ENCODE results near the gene ZNF69.
"Not testable (repeated sequence)": the region's sequence is repeated elsewhere in the genome, so short reads cannot be mapped to it uniquely, and the experiment has no call there.

ZNF69 gene

DNA sequence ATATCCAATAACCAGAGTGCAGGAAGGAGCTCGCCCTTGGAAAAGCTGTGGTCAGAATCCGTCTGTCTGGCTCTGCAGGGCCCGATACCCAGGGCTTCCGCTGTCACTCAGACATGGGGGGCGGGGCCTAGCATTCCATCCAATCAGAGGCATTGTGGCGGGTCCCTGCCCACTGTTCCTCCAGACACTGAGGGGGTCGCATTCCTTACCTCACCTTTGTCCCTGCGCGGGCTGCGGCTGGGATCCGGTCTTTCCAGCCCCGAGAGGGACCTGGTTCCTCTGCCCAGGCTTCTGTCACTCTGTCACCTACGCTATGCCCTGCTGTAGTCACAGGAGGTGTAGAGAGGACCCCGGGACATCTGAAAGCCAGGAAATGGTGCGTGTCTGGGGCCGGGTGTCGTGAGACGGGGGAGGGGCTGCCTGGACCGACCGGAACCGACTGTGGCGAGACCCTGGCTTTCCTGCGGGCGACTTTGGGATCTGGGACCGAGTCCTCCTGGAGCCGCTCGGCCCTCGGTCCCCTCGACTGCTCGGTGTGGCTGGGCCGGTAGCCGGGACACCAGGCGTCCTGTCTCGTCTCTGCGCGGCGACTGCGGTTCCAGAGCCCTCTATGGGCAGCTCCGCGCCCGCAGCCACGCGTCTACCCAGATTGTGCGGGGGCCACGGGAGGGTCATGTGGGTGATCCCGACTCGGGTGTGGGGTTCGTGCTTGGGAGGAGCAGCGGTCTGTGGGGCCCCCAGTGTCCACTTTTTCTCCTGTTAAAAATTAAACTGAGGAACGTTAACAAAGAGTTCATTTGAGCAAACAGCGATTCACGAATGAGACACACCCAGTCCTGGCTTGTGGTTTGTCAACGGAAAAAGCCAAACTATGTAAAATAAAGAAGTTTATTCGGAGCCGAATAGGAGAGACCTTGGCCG lies at the start of gene ZNF69:
Gene ZNF69, plus strand, starts transcription at position 172 of the 921 bp plus-strand sequence. Its CDS starts 142 bp downstream, at position 314.
- peak within 1 kb of the TSS; percentile 94 for H3K4me3 Mint-ChIP-seq
- peak; percentile 77 for ATAC-seq (ENCODE audit: low read depth)
- H3K27ac Mint-ChIP-seq, result peak within 1 kb of the TSS; percentile 66

DNA sequence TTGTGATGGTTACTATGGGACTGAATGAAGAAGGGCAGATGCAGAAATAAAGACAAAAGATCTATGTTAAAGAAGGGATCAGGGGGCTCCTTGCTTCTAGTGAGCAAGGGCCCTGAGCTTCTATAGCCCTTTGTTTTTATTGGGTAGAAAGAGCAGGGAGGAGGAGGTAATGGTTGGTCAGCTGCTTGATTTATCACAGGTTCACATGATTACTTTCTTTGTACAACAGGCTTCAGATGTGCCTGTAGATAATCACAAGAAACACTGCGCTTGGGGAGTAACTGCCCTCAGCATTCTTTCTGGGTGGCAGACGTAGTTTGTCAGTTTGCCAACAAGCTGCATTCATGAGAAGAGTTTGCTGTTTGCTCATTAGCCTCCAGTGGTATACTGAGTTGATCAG lies 43.9 kb upstream of the ZNF69 start:
- DNase-seq (ENCODE audit: low spot score in 2 of 2) (no peak), ATAC-seq (ENCODE audit: low read depth) (no peak)
- Mint-ChIP-seq H3K4me1 (peaks cover 3% of the 10 kb centered on the region), H3K36me3 (no peaks in the 10 kb centered on the region), H3K4me3 (no peak overlapping the region), H3K27ac (no peak overlapping the region), H3K9me3 (no peaks in the 10 kb centered on the region), H3K27me3 (no peaks in the 10 kb centered on the region)

More for the DNA sequence above, at the start of gene ZNF69:
- peaks cover 3% of the 10 kb centered on the region for H3K9me3 Mint-ChIP-seq
- H3K27me3 Mint-ChIP-seq, result no peaks in the 10 kb centered on the region
- peak; percentile 28 to 48 for DNase-seq (ENCODE audit: low spot score in 2 of 2)
- H3K36me3 Mint-ChIP-seq, result no peaks in the 10 kb centered on the region
- peaks cover 11% of the 10 kb centered on the region for H3K4me1 Mint-ChIP-seq

DNA sequence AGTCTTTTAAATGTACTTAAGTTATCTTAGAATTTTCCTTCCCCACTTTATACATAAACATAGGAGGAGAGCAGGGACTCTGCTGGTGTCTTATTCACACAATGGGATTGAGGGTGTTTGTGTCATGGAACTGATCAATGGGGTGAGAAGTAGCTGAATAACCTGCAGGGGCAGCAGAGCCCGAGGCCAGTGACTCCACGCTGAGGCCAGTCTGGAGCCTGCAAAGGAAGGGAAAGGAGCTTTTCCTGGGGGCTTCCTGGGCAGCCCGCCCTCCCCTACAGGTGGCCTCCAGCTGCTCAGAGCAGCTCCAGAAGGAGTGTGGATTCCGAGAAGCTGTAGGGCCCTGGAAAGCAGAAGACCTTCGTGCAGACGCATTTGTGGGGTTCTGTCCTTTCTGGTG lies 40.0 kb upstream of the ZNF69 start:
- H3K36me3 Mint-ChIP-seq; H3K27me3 Mint-ChIP-seq; H3K4me3 Mint-ChIP-seq; H3K9me3 Mint-ChIP-seq; DNase-seq (ENCODE audit: low spot score in 2 of 2); ATAC-seq (ENCODE audit: low read depth): not testable (repeated sequence)
- Mint-ChIP-seq H3K4me1 (peaks cover 17% of the 10 kb centered on the region), H3K27ac (peak overlapping the region; percentile 90)

- DNase-seq (ENCODE audit: low spot score in 2 of 2) (no peak), ATAC-seq (ENCODE audit: low read depth) (no peak)
- Mint-ChIP-seq H3K4me1 (peaks cover 17% of the 10 kb centered on the region), H3K27me3 (no peaks in the 10 kb centered on the region), H3K4me3 (peak overlapping the region; percentile 99), H3K9me3 (no peaks in the 10 kb centered on the region), H3K27ac (peak overlapping the region; percentile 90), H3K36me3 (peaks cover 11% of the 10 kb centered on the region)
These were observed 39.4 kb upstream of the ZNF69 start for GRCh38 chr19:11848200-11848593.

- ATAC-seq (ENCODE audit: low read depth) (peak; percentile 97), DNase-seq (ENCODE audit: low spot score in 2 of 2) (peak; percentile 84 to 86)
- Mint-ChIP-seq H3K4me1 (peaks cover 17% of the 10 kb centered on the region), H3K27me3 (no peaks in the 10 kb centered on the region), H3K27ac (peak within 1 kb of the TSS; percentile 90), H3K9me3 (no peaks in the 10 kb centered on the region), H3K4me3 (peak within 1 kb of the TSS; percentile 99), H3K36me3 (peaks cover 11% of the 10 kb centered on the region)
These were observed 38.8 kb upstream of the ZNF69 start, which contains the start of gene ZNF439 for GRCh38 chr19:11848594-11849469. TSS of gene ZNF439 (plus strand) at chr19:11848726. CDS start at chr19:11848868, 142 bp downstream.

- H3K9me3 Mint-ChIP-seq; H3K4me3 Mint-ChIP-seq; H3K27ac Mint-ChIP-seq; DNase-seq (ENCODE audit: low spot score in 2 of 2); ATAC-seq (ENCODE audit: low read depth); H3K27me3 Mint-ChIP-seq: not testable (repeated sequence)
- peaks cover 18% of the 10 kb centered on the region for H3K4me1 Mint-ChIP-seq
- H3K36me3 Mint-ChIP-seq, result peaks cover 18% of the 10 kb centered on the region
These were observed 37.3 kb upstream of the ZNF69 start for GRCh38 chr19:11850289-11850688.

DNA sequence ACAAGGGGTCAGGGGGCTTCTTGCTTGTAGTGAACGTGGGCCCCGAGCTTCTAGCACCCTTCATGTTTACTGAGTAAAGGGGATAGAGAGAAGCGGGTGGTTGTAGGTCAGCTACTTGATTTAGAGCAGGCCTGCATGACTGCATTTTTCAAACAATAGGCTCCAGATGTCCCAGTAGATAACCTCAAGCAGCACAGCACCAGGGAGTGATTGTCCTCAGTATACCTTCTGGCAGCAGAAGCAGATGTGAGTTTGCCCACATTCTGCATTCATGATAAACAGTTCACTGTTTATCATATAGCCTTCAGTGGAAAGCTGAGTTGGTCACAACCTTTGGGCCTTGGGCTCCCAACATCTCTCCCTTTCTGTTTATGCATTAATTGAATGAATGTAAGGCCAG lies 34.2 kb upstream of the ZNF69 start:
- ATAC-seq (ENCODE audit: low read depth), result no peak
- Mint-ChIP-seq H3K36me3 (peaks cover 42% of the 10 kb centered on the region), H3K9me3 (peaks cover 4% of the 10 kb centered on the region), H3K4me1 (peaks cover 22% of the 10 kb centered on the region), H3K27me3 (no peaks in the 10 kb centered on the region), H3K27ac (no peak overlapping the region), H3K4me3 (no peak overlapping the region)
- DNase-seq (ENCODE audit: low spot score in 2 of 2), result no peak

- Mint-ChIP-seq H3K27ac (no peak overlapping the region), H3K36me3 (peaks cover 60% of the 10 kb centered on the region), H3K4me3 (no peak overlapping the region), H3K27me3 (no peaks in the 10 kb centered on the region), H3K4me1 (peaks cover 11% of the 10 kb centered on the region), H3K9me3 (peaks cover 4% of the 10 kb centered on the region)
- no peak for ATAC-seq (ENCODE audit: low read depth)
- no peak for DNase-seq (ENCODE audit: low spot score in 2 of 2)
These were observed 30.9 kb upstream of the ZNF69 start for GRCh38 chr19:11856596-11857250.

GRCh38 chr19:11860721-11861120 lies 26.9 kb upstream of the ZNF69 start:
- DNase-seq (ENCODE audit: low spot score in 2 of 2) (no peak), ATAC-seq (ENCODE audit: low read depth) (no peak)
- H3K4me1 Mint-ChIP-seq, result peaks cover 9% of the 10 kb centered on the region
- H3K36me3 Mint-ChIP-seq, result peaks cover 74% of the 10 kb centered on the region
- no peak overlapping the region for H3K27ac Mint-ChIP-seq
- peaks cover 13% of the 10 kb centered on the region for H3K9me3 Mint-ChIP-seq
- no peak overlapping the region for H3K4me3 Mint-ChIP-seq
- H3K27me3 Mint-ChIP-seq, result no peaks in the 10 kb centered on the region

GRCh38 chr19:11861301-11861700 lies 26.3 kb upstream of the ZNF69 start:
- no peak overlapping the region for H3K4me3 Mint-ChIP-seq
- H3K4me1 Mint-ChIP-seq, result peaks cover 6% of the 10 kb centered on the region
- H3K27me3 Mint-ChIP-seq, result no peaks in the 10 kb centered on the region
- no peak for ATAC-seq (ENCODE audit: low read depth)
- peaks cover 75% of the 10 kb centered on the region for H3K36me3 Mint-ChIP-seq
- H3K27ac Mint-ChIP-seq, result no peak overlapping the region
- peaks cover 9% of the 10 kb centered on the region for H3K9me3 Mint-ChIP-seq
- no peak for DNase-seq (ENCODE audit: low spot score in 2 of 2)

- not testable (repeated sequence) for H3K4me1 Mint-ChIP-seq; ATAC-seq (ENCODE audit: low read depth); H3K27me3 Mint-ChIP-seq; DNase-seq (ENCODE audit: low spot score in 2 of 2); H3K27ac Mint-ChIP-seq; H3K4me3 Mint-ChIP-seq
- Mint-ChIP-seq H3K36me3 (peaks cover 57% of the 10 kb centered on the region), H3K9me3 (peaks cover 17% of the 10 kb centered on the region)
These were observed 19.8 kb upstream of the ZNF69 start for GRCh38 chr19:11867766-11868165.

DNA sequence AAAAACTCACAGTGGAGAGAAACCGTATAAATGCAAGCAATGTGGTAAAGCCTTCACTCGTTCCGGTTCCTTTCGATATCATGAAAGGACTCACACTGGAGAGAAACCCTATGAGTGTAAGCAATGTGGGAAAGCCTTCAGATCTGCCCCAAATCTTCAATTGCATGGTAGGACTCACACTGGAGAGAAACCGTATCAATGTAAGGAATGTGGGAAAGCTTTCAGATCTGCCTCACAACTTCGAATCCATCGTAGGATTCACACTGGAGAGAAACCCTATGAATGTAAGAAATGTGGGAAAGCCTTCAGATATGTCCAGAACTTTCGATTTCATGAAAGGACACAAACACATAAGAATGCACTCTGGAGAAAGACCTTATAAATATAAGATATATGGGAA lies 19.4 kb upstream of the ZNF69 start:
- ATAC-seq (ENCODE audit: low read depth) (no peak), DNase-seq (ENCODE audit: low spot score in 2 of 2) (no peak)
- Mint-ChIP-seq H3K9me3 (peaks cover 17% of the 10 kb centered on the region), H3K27me3 (no peaks in the 10 kb centered on the region), H3K27ac (no peak overlapping the region), H3K4me3 (no peak overlapping the region), H3K36me3 (peaks cover 55% of the 10 kb centered on the region), H3K4me1 (no peaks in the 10 kb centered on the region)

- no peaks in the 10 kb centered on the region for H3K4me1 Mint-ChIP-seq
These were observed 15.0 kb upstream of the ZNF69 start for GRCh38 chr19:11872624-11873023.

More at GRCh38 chr19:11872624-11873023, 15.0 kb upstream of the ZNF69 start:
- H3K4me3 Mint-ChIP-seq, result no peak overlapping the region
- no peak for ATAC-seq (ENCODE audit: low read depth)
- no peaks in the 10 kb centered on the region for H3K27me3 Mint-ChIP-seq
- peaks cover 7% of the 10 kb centered on the region for H3K9me3 Mint-ChIP-seq
- DNase-seq (ENCODE audit: low spot score in 2 of 2), result no peak
- no peak overlapping the region for H3K27ac Mint-ChIP-seq
- H3K36me3 Mint-ChIP-seq, result peaks cover 21% of the 10 kb centered on the region
